HFF-Myc (cell line): ENCODE measurements around the gene OTUD1.

Experiments
- DNase-seq: peaks from one replicate; pipeline ENCODE4 v3.0.0-alpha.2; 2011; ENCODE audit warnings: low read depth; ENCODE audit errors: extremely low read depth
- H3K4me3 ChIP-seq: replicated peaks from 2 replicates; pipeline ENCODE4 v1.5.1; 2011; ENCODE audit warnings: low read depth, mild to moderate bottlenecking, control low read depth, low read length
- TF ChIP-seq, protein P1 (sequence below): IDR thresholded peaks from 2 replicates; pipeline ENCODE4 v1.5.1; 2012; ENCODE audit warnings: mild to moderate bottlenecking, low read depth, low read length, control low read depth; ENCODE audit errors: missing control alignments

OTUD1 gene

DNA sequence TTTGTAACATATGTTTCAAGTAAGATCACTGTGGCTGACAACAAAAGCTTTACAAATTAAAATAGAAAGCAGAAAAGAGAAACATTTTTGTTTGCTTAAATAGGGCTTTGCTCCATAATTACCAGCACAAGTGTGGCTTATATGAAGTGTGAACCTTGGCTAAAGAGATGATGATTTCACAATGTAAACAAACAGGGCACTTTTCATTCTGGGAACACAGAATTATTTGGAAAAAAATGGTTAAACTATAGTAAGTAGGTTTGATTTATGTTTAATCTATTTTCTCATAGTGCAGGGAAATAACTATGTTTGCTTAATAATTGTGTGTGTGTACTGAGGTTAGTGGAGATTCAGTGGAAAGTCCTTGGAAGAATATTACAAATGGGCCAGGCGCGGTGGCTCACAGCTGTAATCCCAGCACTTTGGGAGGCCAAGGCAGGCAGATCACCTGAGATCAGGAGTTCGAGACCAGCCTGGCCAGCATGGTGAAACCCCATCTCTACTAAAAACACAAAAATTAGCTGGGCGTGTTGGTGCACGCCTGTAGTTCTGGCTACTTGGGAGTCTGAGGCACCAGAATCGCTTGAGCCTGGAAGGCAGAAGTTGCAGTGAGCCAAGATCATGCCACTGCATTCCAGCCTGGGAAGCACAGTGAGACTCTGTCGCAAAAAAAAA lies 19.1 kb upstream of the OTUD1 start:
- no peak overlapping the region for H3K4me3 ChIP-seq
- DNase-seq = no peak
- TF ChIP-seq, protein P1, sequence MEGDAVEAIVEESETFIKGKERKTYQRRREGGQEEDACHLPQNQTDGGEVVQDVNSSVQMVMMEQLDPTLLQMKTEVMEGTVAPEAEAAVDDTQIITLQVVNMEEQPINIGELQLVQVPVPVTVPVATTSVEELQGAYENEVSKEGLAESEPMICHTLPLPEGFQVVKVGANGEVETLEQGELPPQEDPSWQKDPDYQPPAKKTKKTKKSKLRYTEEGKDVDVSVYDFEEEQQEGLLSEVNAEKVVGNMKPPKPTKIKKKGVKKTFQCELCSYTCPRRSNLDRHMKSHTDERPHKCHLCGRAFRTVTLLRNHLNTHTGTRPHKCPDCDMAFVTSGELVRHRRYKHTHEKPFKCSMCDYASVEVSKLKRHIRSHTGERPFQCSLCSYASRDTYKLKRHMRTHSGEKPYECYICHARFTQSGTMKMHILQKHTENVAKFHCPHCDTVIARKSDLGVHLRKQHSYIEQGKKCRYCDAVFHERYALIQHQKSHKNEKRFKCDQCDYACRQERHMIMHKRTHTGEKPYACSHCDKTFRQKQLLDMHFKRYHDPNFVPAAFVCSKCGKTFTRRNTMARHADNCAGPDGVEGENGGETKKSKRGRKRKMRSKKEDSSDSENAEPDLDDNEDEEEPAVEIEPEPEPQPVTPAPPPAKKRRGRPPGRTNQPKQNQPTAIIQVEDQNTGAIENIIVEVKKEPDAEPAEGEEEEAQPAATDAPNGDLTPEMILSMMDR = no peak

DNA sequence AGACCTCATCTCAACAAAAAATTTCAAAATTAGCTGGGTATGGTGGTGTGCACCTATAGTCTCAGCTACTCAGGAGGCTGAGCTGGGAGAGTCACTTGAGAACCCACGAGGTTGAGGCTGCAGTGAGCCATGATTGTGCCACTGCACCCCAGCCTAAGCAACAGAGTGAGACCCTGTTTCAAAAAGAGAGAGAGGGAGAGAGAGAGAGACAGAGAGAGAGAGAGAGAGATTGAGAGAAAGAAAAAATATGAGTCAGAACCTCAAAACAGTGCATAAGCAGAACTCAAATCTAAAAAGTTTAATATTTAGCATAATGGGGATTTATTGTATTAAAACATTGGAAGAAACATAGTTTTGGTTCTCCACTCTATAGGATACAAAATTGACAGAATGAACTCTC lies 17.5 kb upstream of the OTUD1 start:
- TF ChIP-seq, protein P1 = no peak
- no peak for DNase-seq
- no peak overlapping the region for H3K4me3 ChIP-seq

DNA sequence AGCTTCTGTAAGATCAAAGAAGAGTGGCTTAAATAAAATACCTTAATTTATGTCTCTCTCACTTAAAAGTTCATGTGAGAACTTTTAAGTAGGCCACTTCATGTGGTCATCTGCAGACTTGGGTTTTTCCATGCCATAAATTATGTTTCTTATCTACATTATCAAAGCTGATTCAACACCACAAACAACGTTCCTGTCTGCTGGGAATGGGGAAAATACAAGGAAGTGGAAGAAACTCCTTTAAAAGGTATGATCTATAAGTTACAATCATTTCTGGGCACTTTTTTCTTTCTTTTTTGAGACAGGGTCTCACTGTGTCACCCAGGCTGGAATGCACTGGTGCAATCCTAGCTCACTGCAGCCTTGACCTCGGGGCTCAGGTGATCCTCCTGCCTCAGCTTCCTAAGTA lies 16.9 kb upstream of the OTUD1 start:
- no peak for DNase-seq
- no peak overlapping the region for H3K4me3 ChIP-seq
- TF ChIP-seq, protein P1 = no peak

DNA sequence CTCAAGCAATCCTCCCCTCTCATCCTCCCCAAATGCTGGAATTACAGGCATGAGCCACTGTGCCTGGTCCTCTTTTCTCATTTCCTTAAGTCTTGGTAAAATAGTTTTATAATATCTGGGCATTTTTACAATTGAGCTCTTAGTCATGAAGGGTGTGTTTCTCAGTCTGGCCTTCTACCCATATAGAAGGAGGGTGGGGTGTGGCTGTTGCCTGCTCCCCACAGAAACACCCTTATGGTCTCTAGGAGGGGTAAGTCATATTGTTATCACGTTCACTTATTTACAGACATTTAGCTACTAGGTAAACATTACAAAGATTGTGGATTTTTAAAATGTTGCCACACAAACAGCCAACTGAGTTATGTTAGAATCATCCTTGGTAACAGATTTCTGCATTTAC lies 6.7 kb upstream of the OTUD1 start:
- DNase-seq = no peak
- no peak overlapping the region for H3K4me3 ChIP-seq
- TF ChIP-seq, protein P1 = no peak

DNA sequence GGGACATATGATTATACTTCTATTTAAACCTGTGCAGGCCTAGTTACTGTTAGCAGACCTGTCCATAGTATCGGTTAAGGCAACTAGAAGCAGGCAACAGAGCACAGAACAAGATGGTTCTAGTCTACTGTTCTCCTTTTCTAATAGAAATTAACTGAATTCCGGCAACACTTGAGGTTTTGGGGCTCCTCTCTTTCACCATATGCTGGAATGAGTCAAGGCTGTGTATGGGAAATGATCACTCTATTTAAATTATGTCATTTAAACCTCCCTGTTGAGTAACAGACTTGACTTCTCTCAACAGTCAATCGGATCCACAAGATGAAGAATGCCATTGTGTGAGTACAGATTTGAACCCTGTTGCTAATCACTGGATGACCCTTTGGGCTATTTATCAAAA lies 6.2 kb upstream of the OTUD1 start:
- TF ChIP-seq, protein P1 = no peak
- H3K4me3 ChIP-seq = no peak overlapping the region
- no peak for DNase-seq

DNA sequence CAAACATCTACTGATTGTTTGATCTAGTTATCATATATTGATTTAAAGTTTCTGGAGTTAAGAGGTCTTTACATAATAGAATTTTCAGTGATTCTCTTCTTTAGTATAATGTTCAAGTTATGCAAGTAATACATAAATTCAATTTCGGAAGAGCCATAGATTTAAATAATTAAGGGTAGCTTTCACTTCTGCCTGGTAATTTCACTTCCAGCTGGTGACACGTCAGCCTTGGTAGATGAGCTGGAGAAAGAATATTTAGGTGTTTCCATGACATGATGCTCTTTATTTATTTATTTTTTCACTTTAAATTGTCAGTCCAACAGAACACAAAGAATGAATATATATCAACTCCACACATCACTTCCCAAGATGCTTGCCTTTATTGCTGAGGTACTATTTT lies 5.2 kb upstream of the OTUD1 start:
- no peak for DNase-seq
- TF ChIP-seq, protein P1 = no peak
- H3K4me3 ChIP-seq = no peak overlapping the region

DNA sequence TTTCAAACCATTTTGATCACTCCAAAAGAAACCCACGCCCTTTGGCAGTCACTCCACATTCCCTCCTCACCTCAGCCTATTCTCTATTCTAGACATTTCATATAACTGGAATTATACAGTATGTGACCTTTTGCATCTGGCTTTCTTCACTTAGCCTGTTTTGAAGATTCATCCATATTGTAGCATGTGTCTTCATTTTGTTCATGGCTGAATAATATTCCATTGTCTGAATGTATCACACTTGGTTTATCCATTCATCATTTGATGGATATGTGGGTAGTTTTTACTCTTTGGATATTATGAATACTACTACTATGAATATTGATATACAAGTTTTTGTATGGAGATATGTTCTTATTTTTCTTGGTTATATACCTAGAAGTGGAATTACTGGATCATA lies 3.5 kb upstream of the OTUD1 start:
- H3K4me3 ChIP-seq = no peak overlapping the region
- no peak for DNase-seq
- TF ChIP-seq, protein P1 = no peak
